Right renal cortex interstitium (tissue), 3 donors: ENCODE results near the gene OPTC. TPM values are rescaled to one million over a fixed set of nuclear protein-coding genes. Genes with fewer than 3 reads are reported as not detected.
"Not testable (repeated sequence)": the region's sequence is repeated elsewhere in the genome, so short reads cannot be mapped to it uniquely, and the experiment has no call there.

ENCODE experiments used
- DNase-seq, 3 donors: peaks; one replicate each; pipeline ENCODE4 v3.0.0-alpha.2; 2013; ENCODE audit warnings: low read depth in 3 of 3, low spot score in 2 of 3
- polyA plus RNA-seq, 3 donors: library from polyadenylated mRNA; unstranded; fragments of 120-200 nt; gene quantifications; one replicate each; pipeline ENCODE4 v1.2.1, GENCODE V29; 2013; ENCODE audit not compliant: insufficient read length in 3 of 3

OPTC gene
- polyA plus RNA-seq, 3 donors = not detected

- no peak for DNase-seq
These were observed 28.7 kb upstream of the OPTC start for GRCh38 chr1:203465146-203465798.

DNA sequence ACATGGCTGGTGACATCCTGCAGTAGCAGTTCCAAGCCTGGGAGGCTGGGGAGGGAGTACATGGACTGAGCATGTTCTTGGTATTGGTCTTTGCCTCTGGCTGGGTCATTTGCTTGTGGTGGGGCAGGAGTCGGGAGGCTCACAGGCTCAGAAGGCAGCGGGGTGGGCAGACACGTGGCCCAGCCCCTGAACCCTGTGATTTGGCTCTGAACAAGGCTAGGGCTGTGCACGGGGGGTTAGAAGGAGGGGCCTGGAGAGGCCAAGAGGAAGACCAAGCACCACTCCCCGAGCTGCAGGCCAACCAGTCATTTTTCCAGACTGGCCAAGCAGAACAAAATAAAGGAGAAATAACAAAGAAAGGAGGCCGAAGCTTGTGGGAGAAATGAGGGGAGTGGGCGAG is 28.0 kb upstream of the OPTC start:
- no peak for DNase-seq

GRCh38 chr1:203466906-203467549 is 26.9 kb upstream of the OPTC start:
- not testable (repeated sequence) for DNase-seq

DNA sequence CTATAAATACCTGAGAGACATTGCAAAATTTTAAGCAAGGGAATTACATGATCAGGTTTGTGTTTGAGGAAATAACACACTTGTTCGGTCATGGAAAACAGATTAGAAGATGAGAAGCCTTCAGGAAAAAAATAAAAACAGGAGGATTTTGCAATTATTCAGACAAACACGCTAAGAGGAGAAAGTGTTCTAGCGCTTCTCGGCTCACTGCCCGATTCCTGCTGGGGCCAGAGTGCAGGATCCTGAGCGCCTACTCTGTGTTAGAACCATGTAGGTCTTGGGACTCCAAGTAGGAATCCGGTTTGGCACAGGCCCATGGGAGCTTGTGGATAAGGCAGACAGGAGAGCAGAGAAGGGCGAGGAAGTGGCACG is 26.4 kb upstream of the OPTC start:
- no peak for DNase-seq

DNA sequence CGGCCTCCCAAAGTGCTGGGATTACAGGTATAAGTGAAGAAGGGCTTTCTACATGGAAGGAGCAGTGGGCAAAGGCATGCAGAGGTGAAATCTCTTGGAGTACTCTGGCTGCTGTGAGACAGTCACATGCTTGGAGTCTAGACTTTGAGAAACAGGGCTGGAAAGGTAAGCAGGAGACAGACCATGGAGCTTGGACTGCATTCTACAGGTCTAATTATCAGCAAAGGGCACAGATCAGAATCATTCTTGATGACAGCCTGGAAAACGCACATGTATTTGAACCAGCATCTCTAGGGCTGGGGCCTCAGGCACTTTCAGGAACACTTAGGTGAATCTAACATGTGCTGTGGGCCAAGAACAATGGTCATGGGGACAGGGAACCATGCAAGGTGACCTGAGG is 25.6 kb upstream of the OPTC start:
- DNase-seq = no peak

GRCh38 chr1:203470240-203470639 is 23.7 kb upstream of the OPTC start:
- no peak for DNase-seq

GRCh38 chr1:203471841-203472240 is 22.1 kb upstream of the OPTC start:
- no peak for DNase-seq

- no peak for DNase-seq
These were observed 20.7 kb upstream of the OPTC start for GRCh38 chr1:203473281-203473680.

- DNase-seq = no peak
These were observed 20.1 kb upstream of the OPTC start for GRCh38 chr1:203473781-203474305.

DNA sequence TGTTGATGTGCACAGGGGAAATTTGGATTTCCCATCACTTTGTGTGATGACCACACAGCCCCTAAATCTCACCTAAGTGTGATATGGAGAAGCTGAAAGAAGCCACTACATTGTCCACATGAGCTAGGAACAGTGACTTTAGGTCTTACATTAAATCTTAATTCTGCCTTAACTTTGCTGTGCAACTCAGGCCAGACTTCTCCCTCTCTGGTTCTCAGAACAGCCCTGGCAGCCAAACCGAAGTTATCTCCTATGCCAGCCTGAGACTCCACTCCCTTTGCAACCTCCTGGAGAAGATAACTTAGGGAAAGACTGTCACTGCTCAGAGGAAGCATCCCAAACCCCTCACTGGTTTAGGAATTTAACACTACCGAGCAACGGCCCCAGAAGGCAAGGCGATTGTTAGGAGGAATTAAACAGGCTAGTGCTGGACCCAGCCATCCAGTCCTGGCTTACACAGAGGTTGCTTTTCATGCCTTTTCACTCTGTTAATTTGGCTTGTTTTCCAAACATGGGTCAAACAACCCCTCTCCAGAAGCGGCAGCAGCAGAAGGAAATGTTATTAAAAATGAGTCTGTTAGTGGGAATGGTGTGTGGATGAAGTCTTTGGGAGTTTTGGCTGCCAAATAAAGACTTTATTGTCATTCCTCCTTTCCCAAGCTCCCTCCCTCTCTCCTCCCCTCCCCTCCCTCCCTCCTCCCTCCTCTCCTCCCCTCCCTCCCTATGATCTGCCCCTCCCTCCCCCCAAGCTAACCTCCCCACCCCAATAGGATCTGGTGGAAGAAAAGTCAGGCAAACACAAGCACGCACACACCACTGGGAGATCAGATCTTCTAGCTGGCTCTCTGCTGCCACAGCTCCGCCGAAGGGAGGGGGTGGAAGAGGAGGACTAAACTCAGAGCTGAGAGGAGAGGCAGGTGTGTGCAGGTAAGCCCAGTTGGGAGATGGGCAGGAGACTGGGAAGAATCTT is 18.7 kb upstream of the OPTC start, which contains the start of gene PRELP:
Gene PRELP (plus strand): TSS at position 795 of the 970 bp plus-strand sequence. CDS start 7,379 bp downstream, outside the sequence.
- no peak for DNase-seq

DNA sequence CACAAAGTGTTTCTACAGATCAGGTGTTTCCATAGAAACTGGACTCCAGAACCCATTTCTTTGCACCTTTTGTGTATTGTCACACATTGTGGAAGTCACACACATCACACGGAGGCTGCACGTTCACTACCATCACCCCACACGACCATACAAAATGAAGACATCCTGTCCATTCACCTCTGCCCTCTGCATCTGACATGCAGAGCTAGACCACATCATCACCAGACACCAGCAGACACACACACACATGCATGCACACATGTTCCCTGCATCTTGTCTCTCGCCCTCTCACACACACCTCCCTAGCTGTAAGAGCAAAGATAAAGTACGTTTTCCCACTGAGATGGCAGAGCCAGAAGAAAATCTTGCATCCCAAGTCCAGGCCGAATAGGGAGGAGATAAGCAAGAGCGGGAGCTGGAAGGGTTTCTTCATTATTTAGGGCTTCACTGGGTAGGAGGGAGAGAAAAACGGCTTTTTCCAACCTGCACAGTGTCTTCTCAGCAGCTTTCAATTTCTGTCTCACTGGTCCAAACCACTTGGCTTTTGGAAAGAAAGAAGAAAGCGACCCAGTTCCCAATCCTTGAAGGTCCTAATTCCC is 17.6 kb upstream of the OPTC start:
- DNase-seq = no peak

- DNase-seq = no peak
These were observed 16.2 kb upstream of the OPTC start for GRCh38 chr1:203477748-203478147.

DNA sequence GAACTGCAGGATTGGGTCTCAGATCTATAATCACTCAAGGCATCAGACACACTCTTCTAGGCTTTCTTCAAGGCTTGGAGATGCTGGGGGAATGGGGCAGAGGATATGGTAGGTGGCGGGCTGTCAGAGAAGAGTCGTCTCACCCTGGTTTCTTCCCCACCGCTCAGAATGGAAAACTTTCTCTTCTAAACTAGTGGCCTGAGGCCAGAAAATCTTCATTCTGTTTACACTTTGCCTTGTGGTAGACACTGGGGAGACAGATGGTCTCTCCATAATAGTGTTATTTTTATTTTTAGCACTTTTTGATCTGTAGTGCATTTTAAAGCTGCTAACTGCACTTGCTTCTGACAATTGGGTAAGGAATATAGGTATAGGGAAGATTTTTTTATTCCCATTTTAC is 15.7 kb upstream of the OPTC start:
- DNase-seq = no peak

DNA sequence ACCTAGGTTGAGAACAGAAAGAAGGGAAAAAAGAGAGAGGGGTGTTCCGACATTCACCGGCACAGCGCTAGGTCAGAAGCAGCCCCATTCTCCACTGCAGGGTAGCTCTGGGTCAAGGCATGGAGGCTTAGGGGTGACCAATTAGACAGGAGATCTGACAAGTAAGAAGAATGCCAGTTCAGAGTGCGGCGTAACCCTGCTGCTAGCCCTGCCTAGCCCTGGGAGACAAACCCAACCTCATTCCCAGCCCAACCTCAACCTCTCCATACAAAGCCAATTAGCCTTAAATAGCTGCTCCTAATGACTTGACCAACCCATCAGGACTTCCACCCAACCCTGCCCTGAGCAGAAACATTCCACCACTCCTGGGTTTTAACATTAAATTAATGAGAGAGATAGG is 15.0 kb upstream of the OPTC start:
- no peak for DNase-seq

DNA sequence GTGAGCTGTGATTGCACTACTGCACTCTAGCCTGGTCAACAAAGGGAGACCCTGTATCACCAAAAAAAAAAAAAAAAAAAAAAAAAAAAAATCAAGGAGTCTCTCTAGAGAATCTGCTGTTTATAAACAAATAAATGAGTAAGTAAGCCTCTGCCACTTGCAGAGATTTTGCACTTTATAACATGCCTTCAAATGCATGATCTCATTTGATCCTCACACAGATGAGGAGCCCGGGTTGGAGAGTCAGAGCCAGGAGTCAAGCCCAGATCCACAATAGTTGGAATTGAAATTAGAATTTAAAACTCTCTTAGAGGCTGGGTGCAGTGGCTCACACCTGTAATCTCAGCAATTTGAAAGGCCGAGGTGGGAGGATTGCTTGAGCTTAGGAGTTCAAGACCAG is 14.3 kb upstream of the OPTC start:
- DNase-seq = no peak

GRCh38 chr1:203480084-203480483 is 13.9 kb upstream of the OPTC start:
- DNase-seq = no peak

- no peak for DNase-seq
These were observed 13.3 kb upstream of the OPTC start for GRCh38 chr1:203480525-203481084.

DNA sequence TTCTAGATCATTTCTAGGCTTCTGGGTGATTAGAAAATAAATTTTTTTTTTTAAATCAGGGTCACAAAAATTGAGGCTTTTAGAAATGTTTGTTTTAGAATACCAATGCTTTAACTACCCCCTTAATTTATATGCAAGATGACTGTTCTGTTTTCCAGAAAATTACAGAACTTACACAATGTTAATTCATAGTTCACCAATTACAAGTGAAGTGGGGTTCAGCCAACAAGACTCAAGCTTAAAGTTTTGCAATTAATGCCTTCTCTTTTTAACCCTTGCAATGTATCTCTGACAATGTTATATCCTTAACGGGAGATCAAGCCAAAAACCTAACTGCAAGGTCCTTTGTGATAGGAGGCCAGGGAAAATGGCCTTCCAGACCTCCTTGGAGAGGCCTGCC is 12.8 kb upstream of the OPTC start:
- DNase-seq = no peak

- no peak for DNase-seq
These were observed 7.2 kb upstream of the OPTC start for GRCh38 chr1:203486618-203487370.

- DNase-seq = no peak
These were observed 5.4 kb upstream of the OPTC start for GRCh38 chr1:203488539-203488938.
